ENCODE results near the gene NPAS3.

GRCh38 chr14:33796356-33796755 is 857.7 kb downstream of the NPAS3 start:
- no peak for TF ChIP-seq CTCF (IDR thresholded peaks at IDR 0.05)
- TF ChIP-seq POLR2A (IDR thresholded peaks at IDR 0.05), result no peak
